ENCODE measurements around the gene SUPT20HL2.

GRCh38 chrX:24332878-24333277 is 19.0 kb upstream of the SUPT20HL2 start:
- no peak for TF ChIP-seq CTCF (IDR thresholded peaks at IDR 0.05; ENCODE audit: low read depth, low read length)
- no peak for TF ChIP-seq EZH2phosphoT487 (IDR thresholded peaks at IDR 0.05; ENCODE audit: low read depth)

Measured in OCI-LY3 (cell line).